Thymus (tissue), 11 donors: ENCODE data around the gene CCM2. TPM values are rescaled to one million over a fixed set of nuclear protein-coding genes. Genes with fewer than 3 reads are reported as not detected.

ENCODE experiments used
- DNase-seq, 9 donors: peaks; one replicate each; pipeline ENCODE4 v3.0.0-alpha.2; 2013; ENCODE audit warnings: low spot score in 9 of 9, low read depth in 6 of 9, missing footprints in 1 of 9
- H3K27ac ChIP-seq, 2 donors: one replicate each; pipeline ENCODE4 v1.5.1; 2013; ENCODE audit warnings: control low read depth in 1 of 2, low read depth in 1 of 2, low read length in 1 of 2, mild to moderate bottlenecking in 1 of 2, moderate library complexity in 1 of 2
- H3K27me3 ChIP-seq, 2 donors: one replicate each; pipeline ENCODE4 v1.5.1; 2013; ENCODE audit warnings: low read length in 1 of 2; ENCODE audit not compliant: control insufficient read depth in 2 of 2, insufficient read depth in 1 of 2
- H3K36me3 ChIP-seq, 2 donors: one replicate each; pipeline ENCODE4 v1.5.1; 2013; ENCODE audit warnings: low read length in 1 of 2, mild to moderate bottlenecking in 1 of 2, moderate library complexity in 1 of 2; ENCODE audit not compliant: control insufficient read depth in 2 of 2, insufficient read depth in 2 of 2
- H3K4me1 ChIP-seq, 2 donors: one replicate each; pipeline ENCODE4 v1.5.1; 2013; ENCODE audit warnings: low read length in 2 of 2; ENCODE audit not compliant: control insufficient read depth in 2 of 2, insufficient read depth in 2 of 2
- H3K4me3 ChIP-seq, 2 donors: one replicate each; pipeline ENCODE4 v1.5.1; 2013; ENCODE audit warnings: low read length in 2 of 2, control low read depth in 1 of 2, mild to moderate bottlenecking in 1 of 2
- H3K9me3 ChIP-seq, 2 donors: one replicate each; pipeline ENCODE4 v1.5.1; 2013; ENCODE audit warnings: low read length in 1 of 2, mild to moderate bottlenecking in 1 of 2; ENCODE audit not compliant: control insufficient read depth in 2 of 2, insufficient read depth in 1 of 2
- WGBS: extraction: QIAGEN DNeasy Blood & Tissue Kit; methylation state at CpG from one replicate; pipeline ENCODE4 v1.1.7; 2013; 5-methylcytosine and 5-hydroxymethylcytosine counted together
- polyA plus RNA-seq: library from polyadenylated mRNA; stranded (reverse); fragments of 200-250 nt; gene quantifications from one replicate; pipeline ENCODE4 v1.2.3, GENCODE V29; 2013
- total RNA-seq: library from RNA; stranded (reverse); fragments of 120-200 nt; gene quantifications from one replicate; pipeline ENCODE4 v1.2.4, GENCODE V29; 2013
- donor health status: healthy.

The CCM2 gene
- total and polyA plus RNA-seq, 2 donors, result 69.3 to 114 TPM

- 78% methylated on average over 5 of the region's 5 CpGs for WGBS
- H3K4me3 ChIP-seq, result no peak overlapping the region
- H3K4me1 ChIP-seq, result no peaks in the 10 kb centered on the region
- DNase-seq, result no peak
- H3K27ac ChIP-seq, result no peak overlapping the region
- H3K36me3 ChIP-seq, result peaks cover 45 to 84% of the 10 kb centered on the region in 2 donors
- H3K27me3 ChIP-seq, result no peaks in the 10 kb centered on the region
- H3K9me3 ChIP-seq, result no peaks in the 10 kb centered on the region
These were observed 44.3 kb downstream of the CCM2 start for GRCh38 chr7:45044338-45044737.

- WGBS, result 96% methylated on average over 1 of the region's 1 CpG
- H3K9me3 ChIP-seq, result no peaks in the 10 kb centered on the region
- no peak overlapping the region for H3K4me3 ChIP-seq
- H3K27me3 ChIP-seq, result no peaks in the 10 kb centered on the region
- no peaks in the 10 kb centered on the region for H3K4me1 ChIP-seq
- DNase-seq, result no peak
- H3K27ac ChIP-seq, result no peak overlapping the region
- H3K36me3 ChIP-seq, result peaks cover 61 to 80% of the 10 kb centered on the region in 2 donors
These were observed 48.7 kb downstream of the CCM2 start for GRCh38 chr7:45048748-45049147.

- H3K27me3 ChIP-seq, result no peaks in the 10 kb centered on the region
- H3K4me3 ChIP-seq, result no peak overlapping the region
- WGBS, result 95% methylated on average over 2 of the region's 2 CpGs
- H3K9me3 ChIP-seq, result no peaks in the 10 kb centered on the region
- no peak for DNase-seq
- no peaks in the 10 kb centered on the region for H3K4me1 ChIP-seq
- H3K27ac ChIP-seq, result no peak overlapping the region
- H3K36me3 ChIP-seq, result peaks cover 66 to 78% of the 10 kb centered on the region in 2 donors
These were observed 50.2 kb downstream of the CCM2 start for GRCh38 chr7:45050198-45050597.

- DNase-seq, result no peak
- H3K36me3 ChIP-seq, result peaks cover 67 to 70% of the 10 kb centered on the region in 2 donors
- H3K9me3 ChIP-seq, result no peaks in the 10 kb centered on the region
- H3K27me3 ChIP-seq, result no peaks in the 10 kb centered on the region
- 97% methylated on average over 3 of the region's 3 CpGs for WGBS
- no peaks in the 10 kb centered on the region for H3K4me1 ChIP-seq
- no peak overlapping the region for H3K27ac ChIP-seq
- H3K4me3 ChIP-seq, result no peak overlapping the region
These were observed 52.0 kb downstream of the CCM2 start for GRCh38 chr7:45052011-45052410.

GRCh38 chr7:45053401-45053800, 53.4 kb downstream of the CCM2 start:
- Histone ChIP-seq H3K4me1 (no peaks in the 10 kb centered on the region), H3K36me3 (peaks cover 64 to 70% of the 10 kb centered on the region in 2 donors)
- 65% methylated on average over 6 of the region's 6 CpGs for WGBS

GRCh38 chr7:45053941-45054340, 53.9 kb downstream of the CCM2 start:
- over 99% methylated on average over 5 of the region's 5 CpGs for WGBS
- DNase-seq, result no peak
- Histone ChIP-seq H3K4me3 (no peak overlapping the region), H3K27me3 (no peaks in the 10 kb centered on the region), H3K36me3 (peaks cover 59 to 64% of the 10 kb centered on the region in 2 donors), H3K27ac (no peak overlapping the region), H3K9me3 (no peaks in the 10 kb centered on the region), H3K4me1 (no peaks in the 10 kb centered on the region)

More at GRCh38 chr7:45053401-45053800, 53.4 kb downstream of the CCM2 start:
- no peaks in the 10 kb centered on the region for H3K27me3 ChIP-seq
- no peak for DNase-seq
- no peak overlapping the region for H3K4me3 ChIP-seq
- H3K9me3 ChIP-seq, result no peaks in the 10 kb centered on the region
- H3K27ac ChIP-seq, result no peak overlapping the region

GRCh38 chr7:45054442-45054841, 54.4 kb downstream of the CCM2 start:
- Histone ChIP-seq H3K9me3 (no peaks in the 10 kb centered on the region), H3K4me1 (no peaks in the 10 kb centered on the region), H3K36me3 (peaks cover 54 to 59% of the 10 kb centered on the region in 2 donors), H3K27me3 (no peaks in the 10 kb centered on the region), H3K27ac (no peak overlapping the region), H3K4me3 (no peak overlapping the region)
- no peak for DNase-seq
- 100% methylated on average over 3 of the region's 3 CpGs for WGBS

GRCh38 chr7:45055016-45055415, 55.0 kb downstream of the CCM2 start:
- over 99% methylated on average over 5 of the region's 5 CpGs for WGBS
- no peak overlapping the region for H3K27ac ChIP-seq
- no peak overlapping the region for H3K4me3 ChIP-seq
- H3K9me3 ChIP-seq, result no peaks in the 10 kb centered on the region
- peaks cover 49 to 53% of the 10 kb centered on the region in 2 donors for H3K36me3 ChIP-seq
- no peaks in the 10 kb centered on the region for H3K27me3 ChIP-seq
- H3K4me1 ChIP-seq, result no peaks in the 10 kb centered on the region
- no peak for DNase-seq

GRCh38 chr7:45055594-45056219, 55.7 kb downstream of the CCM2 start:
- H3K4me1 ChIP-seq, result no peaks in the 10 kb centered on the region
- H3K27ac ChIP-seq, result no peak overlapping the region
- H3K4me3 ChIP-seq, result no peak overlapping the region
- DNase-seq, result no peak
- no peaks in the 10 kb centered on the region for H3K27me3 ChIP-seq
- H3K36me3 ChIP-seq, result peaks cover 48 to 49% of the 10 kb centered on the region in 2 donors
- no peaks in the 10 kb centered on the region for H3K9me3 ChIP-seq
- WGBS, result 98% methylated on average over 5 of the region's 5 CpGs
